Endothelial cell of umbilical vein (primary cell): Measurements from ENCODE around the gene ZNF672. TPM values are rescaled to one million over a fixed set of nuclear protein-coding genes. Genes with fewer than 3 reads are reported as not detected.
A peak's percentile ranks its signal among the peaks of the same experiment; 100 is the strongest.

Source experiments
- BruUV-seq: library from RNA; stranded (reverse); fragments of 400-500 nt; replicated peaks from 2 replicates; lab custom pipeline; 2021; lab: Mats Ljungman, UMichigan
- CTCF ChIA-PET: fragments of 300-600, 350-600 bp; sonication (Branson Sonifier 250); formaldehyde crosslinking; loops from one replicate; lab custom pipeline; 2021; ENCODE audit warnings: antibody characterized with exemption, inconsistent platforms; lab: Charles Lee
- POLR2A ChIA-PET: fragments of 300-600, 350-600 bp; sonication (Branson Sonifier 250); formaldehyde crosslinking; loops from one replicate; lab custom pipeline; 2021; ENCODE audit warnings: antibody characterized with exemption, inconsistent platforms; lab: Charles Lee
- DNase-seq: peaks from one replicate; pipeline ENCODE4 v3.0.0-alpha.2; 2011; ENCODE audit warnings: low read depth, low spot score
- FAIRE-seq: peaks from 2 replicates; lab custom pipeline; 2011; peaks lifted over from hg19 to GRCh38; lab: Jason Lieb, UNC
- H2AFZ ChIP-seq: 2 replicates; pipeline ENCODE4 v1.6.0; 2012; ENCODE audit warnings: low read depth, low read length, control low read depth, inconsistent platforms
- H3K27ac ChIP-seq: 2 replicates; pipeline ENCODE4 v1.5.1; 2011; ENCODE audit warnings: low read depth, mild to moderate bottlenecking, control low read depth, low read length, moderate library complexity; ENCODE audit not compliant: insufficient read depth
- H3K27me3 ChIP-seq, 2 experiments: 2 replicates each; pipeline versions ENCODE4 v1.6.0 to v1.6.1; 2011; ENCODE audit warnings: low read length in 2 of 2, mixed read lengths in 1 of 2; ENCODE audit not compliant: control insufficient read depth in 2 of 2, insufficient read depth in 2 of 2
- H3K36me3 ChIP-seq, 2 experiments: 2 replicates in 1 of 2; 3 replicates in 1 of 2; pipeline ENCODE4 v1.5.1; 2011; ENCODE audit warnings: low read length in 2 of 2, mild to moderate bottlenecking in 1 of 2, moderate library complexity in 1 of 2; ENCODE audit not compliant: control insufficient read depth in 2 of 2, insufficient read depth in 2 of 2; ENCODE audit errors: extremely low read depth in 1 of 2
- H3K4me1 ChIP-seq: 3 replicates; pipeline ENCODE4 v1.5.1; 2011; ENCODE audit warnings: mild to moderate bottlenecking, low read length; ENCODE audit not compliant: control insufficient read depth, insufficient read depth; ENCODE audit errors: extremely low read depth
- H3K4me2 ChIP-seq: 2 replicates; pipeline ENCODE4 v1.6.1; 2011; ENCODE audit warnings: low read length, control low read depth, mixed read lengths; ENCODE audit not compliant: insufficient read depth
- H3K4me3 ChIP-seq, 3 experiments: fragments of 200-600 bp in 1 of 3; sonication (generic), shearing (Covaris generic) in 1 of 3; replicated peaks in 1 of 3; 2 replicates each; pipeline ENCODE4 v1.5.1; 2011 to 2016; ENCODE audit warnings: control low read depth in 3 of 3, low read length in 3 of 3, mild to moderate bottlenecking in 2 of 3, inconsistent platforms in 1 of 3, low read depth in 1 of 3, moderate library complexity in 1 of 3; ENCODE audit not compliant: insufficient read depth in 1 of 3
- H3K79me2 ChIP-seq: 2 replicates; pipeline ENCODE4 v1.6.0; 2012; ENCODE audit warnings: low read length, inconsistent platforms; ENCODE audit not compliant: control insufficient read depth, insufficient read depth
- H3K9ac ChIP-seq: replicated peaks from 2 replicates; pipeline ENCODE3; 2011; ENCODE audit warnings: low read length, control low read depth; ENCODE audit not compliant: insufficient read depth; ENCODE audit errors: extremely low read depth
- H3K9me1 ChIP-seq: replicated peaks from 3 replicates; pipeline ENCODE4 v1.6.0; 2011; ENCODE audit warnings: mild to moderate bottlenecking, low read length; ENCODE audit not compliant: control insufficient read depth, insufficient read depth; ENCODE audit errors: extremely low read depth
- H3K9me3 ChIP-seq: replicated peaks from 2 replicates; pipeline ENCODE4 v1.5.1; 2012; ENCODE audit warnings: low read length, inconsistent platforms; ENCODE audit not compliant: control insufficient read depth, insufficient read depth
- H4K20me1 ChIP-seq: replicated peaks from 2 replicates; pipeline ENCODE3; 2011; ENCODE audit warnings: mild to moderate bottlenecking, low read length; ENCODE audit not compliant: control insufficient read depth, insufficient read depth; ENCODE audit errors: extremely low read depth
- CTCF ChIP-seq, 2 donors: IDR thresholded peaks; 1 replicate in 1 of 2; 2 replicates in 1 of 2; pipeline ENCODE4 v1.5.1; 2011; ENCODE audit warnings: low read length in 2 of 2, mild to moderate bottlenecking in 2 of 2, moderate library complexity in 2 of 2, control low read depth in 1 of 2, inconsistent platforms in 1 of 2, low read depth in 1 of 2; ENCODE audit not compliant: insufficient read depth in 1 of 2; ENCODE audit errors: extremely low read depth in 1 of 2
- EZH2 ChIP-seq: IDR thresholded peaks from 2 replicates; pipeline ENCODE4 v1.6.1; 2012; ENCODE audit warnings: borderline replicate concordance, low read depth, mild to moderate bottlenecking, moderate library complexity, low read length, inconsistent platforms; ENCODE audit not compliant: severe bottlenecking
- FOS ChIP-seq: IDR thresholded peaks from 2 replicates; pipeline ENCODE4 v1.6.1; 2011; ENCODE audit warnings: mild to moderate bottlenecking, low read length, moderate library complexity, borderline replicate concordance; ENCODE audit not compliant: insufficient read depth
- GATA2 ChIP-seq: IDR thresholded peaks from 2 replicates; pipeline ENCODE4 v1.7.0; 2011; ENCODE audit warnings: low read depth, mild to moderate bottlenecking, moderate library complexity, mixed read lengths, low read length; ENCODE audit not compliant: insufficient read length, insufficient read depth
- JUN ChIP-seq: IDR thresholded peaks from 2 replicates; pipeline ENCODE4 v1.6.1; 2011; ENCODE audit warnings: borderline replicate concordance, low read depth; ENCODE audit not compliant: insufficient read length, insufficient read depth
- MAX ChIP-seq: IDR thresholded peaks from 2 replicates; pipeline ENCODE4 v1.6.1; 2011; ENCODE audit not compliant: insufficient read depth, insufficient read length
- MYC ChIP-seq: IDR thresholded peaks from one replicate; pipeline ENCODE4 v1.6.1; 2011; ENCODE audit warnings: mild to moderate bottlenecking, low read depth, low read length
- POLR2A ChIP-seq: IDR thresholded peaks from 2 replicates; pipeline ENCODE4 v1.6.1; 2012; ENCODE audit warnings: low read depth, mild to moderate bottlenecking, control low read depth, low read length
- POLR2AphosphoS5 ChIP-seq: IDR thresholded peaks from 2 replicates; pipeline ENCODE4 v1.6.1; 2012; ENCODE audit warnings: low read depth, mild to moderate bottlenecking, control low read depth, low read length, moderate library complexity; ENCODE audit not compliant: insufficient read depth
- dilution Hi-C: fragments of 300-500 bp; cut with MboI; formaldehyde crosslinking; loops from one replicate; pipeline ENCODE4 v1.15.0; 2019; ENCODE audit warnings: low sequenced_read_pairs; ENCODE audit not compliant: extremely low pct_ligation_motif_present
- intact Hi-C: fragments of 100-400 bp; cut with micrococcal nuclease; formaldehyde crosslinking; loops from one replicate; pipeline ENCODE4 v1.10.0; 2022
- polyA plus RNA-seq, 4 experiments: library from polyadenylated mRNA; depleted of rRNA in 3 of 4; stranded (reverse) in 3 of 4; unstranded in 1 of 4; fragments of >200 nt; gene quantifications; 2 replicates each; pipeline versions ENCODE4 v1.2.1 to v1.2.3, GENCODE V29; 2011 to 2012; ENCODE audit warnings: missing spikeins in 1 of 4
- total RNA-seq: library from RNA; stranded (reverse); gene quantifications from 2 replicates; pipeline ENCODE4 v1.2.3, GENCODE V29; 2021

Gene ZNF672
- total and polyA plus RNA-seq, 2 donors (not counting 3 experiments of a cell fraction or from before 2014, with no cell fraction given), result 20.1 to 29.6 TPM

- peak overlapping the region; percentile 50 for H3K4me2 ChIP-seq
- H3K9ac ChIP-seq, result no peak overlapping the region
- no peaks in the 10 kb centered on the region for H3K36me3 ChIP-seq
- no peaks in the 10 kb centered on the region for H4K20me1 ChIP-seq
- intact Hi-C loops (no loop called here), dilution Hi-C loops (no loop called here)
- H3K79me2 ChIP-seq, result peaks cover 6% of the 10 kb centered on the region
- FAIRE-seq (no peak), DNase-seq (no peak)
- H3K4me3 ChIP-seq, result peak overlapping the region; percentile 14 to 39 (median 31)
- no peaks in the 10 kb centered on the region for H3K9me3 ChIP-seq
- no peak overlapping the region for H3K27ac ChIP-seq
- TF ChIP-seq POLR2AphosphoS5, result no peak
- TF ChIP-seq MAX, result no peak
- no peak for TF ChIP-seq POLR2A
- no peak for TF ChIP-seq FOS
- TF ChIP-seq EZH2, result no peak
- TF ChIP-seq MYC, result no peak
- no peak for TF ChIP-seq JUN
- TF ChIP-seq GATA2, result no peak
- TF ChIP-seq CTCF (IDR thresholded peaks at IDR 0.05; ENCODE audit: extremely low read depth in 1 of 2, insufficient read depth in 1 of 2, low read depth in 1 of 2, low read length in 2 of 2), result no peak
- ChIA-PET POLR2A (no interaction called here), CTCF (interaction anchor here (1.7 kb wide), 1 partner anchor 11 kb away, joined by 7 read pairs; no protein-coding TSS in a partner anchor)
- no TSS peak for BruUV-seq
- peak overlapping the region; percentile 89 for H2AFZ ChIP-seq
- H3K27me3 ChIP-seq, result peaks cover 2 to 4% of the 10 kb centered on the region in 2 experiments
- H3K9me1 ChIP-seq, result no peaks in the 10 kb centered on the region
- peaks cover 18% of the 10 kb centered on the region for H3K4me1 ChIP-seq
Measured at GRCh38 chr1:248862695-248862997, 24.6 kb downstream of the ZNF672 start.
